Measurements from ENCODE around the gene SEMA5B. TPM values are rescaled to one million over a fixed set of nuclear protein-coding genes. Genes with fewer than 3 reads are reported as not detected.
A peak's percentile ranks its signal among the peaks of the same experiment; 100 is the strongest.

Gene SEMA5B
- total RNA-seq, 4 donors from 2014 or later = 0.29 to 25.4 (median 4.5) TPM; not detected in 1

DNA sequence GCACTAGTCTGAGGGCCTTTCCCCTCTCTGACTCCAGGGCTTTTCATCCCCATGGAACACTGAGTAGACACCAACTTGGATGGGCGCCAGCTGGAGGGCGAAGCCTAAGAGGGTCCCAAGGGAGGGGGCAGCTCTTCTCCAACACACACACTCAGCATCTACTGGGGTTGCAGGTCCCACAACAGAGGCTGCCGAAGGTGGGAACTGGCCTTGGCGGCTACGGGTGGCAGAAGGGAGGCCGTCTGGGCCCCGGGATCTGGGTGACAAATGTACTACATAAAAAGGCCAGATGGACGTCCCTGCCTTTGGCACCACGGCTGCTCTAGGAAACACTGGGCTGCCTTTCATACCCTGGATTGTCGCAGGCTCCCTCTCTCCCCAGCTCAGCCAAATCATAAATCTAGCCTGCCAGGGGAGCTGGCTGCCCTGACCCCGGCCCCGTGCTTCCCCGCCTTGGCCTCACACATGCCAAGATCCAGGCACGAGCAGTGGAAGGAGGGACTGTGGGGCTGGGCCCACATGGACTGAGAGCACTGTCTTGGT is 31.5 kb downstream of the SEMA5B start:
- Histone ChIP-seq H3K36me3 (no peaks in the 10 kb centered on the region), H3K27me3 (no peaks in the 10 kb centered on the region), H3K4me1 (no peaks in the 10 kb centered on the region), H3K9me3 (no peaks in the 10 kb centered on the region), H3K27ac (no peak overlapping the region), H3K4me3 (no peak overlapping the region)
- intact Hi-C loops (cut with DNase I; ENCODE audit: low total_unique reads) = no loop called here
- DNase-seq = peak in 1 of 2 donors; percentile 57
- TF ChIP-seq CTCF (IDR thresholded peaks at IDR 0.05) = no peak
- no peak for TF ChIP-seq POLR2A (IDR thresholded peaks at IDR 0.05)

DNA sequence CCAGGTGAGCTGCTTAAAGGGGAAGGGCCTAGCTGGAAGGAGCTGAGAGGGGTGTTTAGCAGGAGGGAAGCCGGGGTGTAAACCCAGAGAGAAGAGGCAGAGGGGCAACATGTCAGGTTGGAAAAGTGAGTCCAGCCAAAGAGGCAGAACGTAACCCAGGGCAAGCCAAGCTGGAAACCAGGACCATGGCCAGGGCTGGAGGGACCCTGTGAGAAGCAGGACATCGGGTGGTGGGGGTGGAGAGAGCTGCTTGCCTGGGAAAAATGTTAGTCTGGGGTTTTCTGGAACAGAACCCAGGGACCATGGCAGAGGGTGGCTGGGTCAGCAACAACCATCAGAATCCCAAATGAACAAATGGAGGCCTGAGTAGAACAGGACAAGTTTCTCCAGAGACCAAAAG is 32.6 kb downstream of the SEMA5B start:
- no peak overlapping the region for H3K27ac ChIP-seq
- no peaks in the 10 kb centered on the region for H3K36me3 ChIP-seq
- no peak overlapping the region for H3K4me3 ChIP-seq
- intact Hi-C loops (cut with DNase I; ENCODE audit: low total_unique reads) = no loop called here
- H3K27me3 ChIP-seq = no peaks in the 10 kb centered on the region
- H3K9me3 ChIP-seq = no peaks in the 10 kb centered on the region
- no peaks in the 10 kb centered on the region for H3K4me1 ChIP-seq
- TF ChIP-seq CTCF (IDR thresholded peaks at IDR 0.05) (no peak), POLR2A (IDR thresholded peaks at IDR 0.05) (no peak)
- no peak for DNase-seq

- intact Hi-C loops (cut with DNase I; ENCODE audit: low total_unique reads) = no loop called here
- no peak for TF ChIP-seq POLR2A (IDR thresholded peaks at IDR 0.05)
- peak in 1 of 4 experiments; percentile 15 for TF ChIP-seq CTCF (IDR thresholded peaks at IDR 0.05)
- Histone ChIP-seq H3K9me3 (no peaks in the 10 kb centered on the region), H3K4me1 (no peaks in the 10 kb centered on the region), H3K27me3 (no peaks in the 10 kb centered on the region), H3K27ac (no peak overlapping the region), H3K4me3 (no peak overlapping the region), H3K36me3 (no peaks in the 10 kb centered on the region)
- peak; percentile 38 to 75 for DNase-seq
These were observed 34.2 kb downstream of the SEMA5B start for GRCh38 chr3:122993124-122993978.

GRCh38 chr3:122992676-122993075 is 34.9 kb downstream of the SEMA5B start:
- Histone ChIP-seq H3K9me3 (no peaks in the 10 kb centered on the region), H3K36me3 (no peaks in the 10 kb centered on the region), H3K27me3 (no peaks in the 10 kb centered on the region), H3K4me1 (no peaks in the 10 kb centered on the region), H3K27ac (no peak overlapping the region), H3K4me3 (no peak overlapping the region)
- intact Hi-C loops (cut with DNase I; ENCODE audit: low total_unique reads) = no loop called here
- DNase-seq = no peak
- TF ChIP-seq POLR2A (IDR thresholded peaks at IDR 0.05) = no peak
- TF ChIP-seq CTCF (IDR thresholded peaks at IDR 0.05) = no peak

DNA sequence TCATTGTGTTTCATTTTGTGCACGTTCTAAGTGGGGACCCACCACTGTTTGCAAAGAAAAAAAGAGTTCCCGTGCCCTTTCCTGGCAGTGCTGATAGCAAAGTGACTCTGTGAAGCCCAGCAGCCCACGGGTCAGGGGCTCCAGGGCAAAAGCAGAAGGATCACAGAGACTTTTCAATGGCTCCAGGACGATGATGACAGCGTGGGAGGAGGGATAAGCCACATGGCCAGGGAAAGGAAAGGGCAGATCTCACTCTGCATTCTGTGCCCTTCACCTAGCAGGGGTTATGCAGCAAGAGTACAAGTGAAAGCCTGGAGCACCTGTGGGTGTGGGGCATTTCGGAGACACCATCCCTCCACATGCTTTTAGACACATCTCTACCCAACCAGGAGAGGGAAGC is 35.4 kb downstream of the SEMA5B start:
- TF ChIP-seq POLR2A (IDR thresholded peaks at IDR 0.05) (no peak), CTCF (IDR thresholded peaks at IDR 0.05) (no peak)
- no peaks in the 10 kb centered on the region for H3K9me3 ChIP-seq
- H3K36me3 ChIP-seq = no peaks in the 10 kb centered on the region
- no peaks in the 10 kb centered on the region for H3K27me3 ChIP-seq
- intact Hi-C loops (cut with DNase I; ENCODE audit: low total_unique reads) = no loop called here
- H3K4me1 ChIP-seq = no peaks in the 10 kb centered on the region
- H3K4me3 ChIP-seq = no peak overlapping the region
- no peak overlapping the region for H3K27ac ChIP-seq
- DNase-seq = no peak

All from uterus (tissue), 4 donors.